Endothelial cell of umbilical vein (primary cell): ENCODE measurements around the gene MAP3K19.

Source experiments
- EZH2 ChIP-seq: IDR thresholded peaks from 2 replicates; pipeline ENCODE4 v1.6.1; 2012; ENCODE audit warnings: borderline replicate concordance, low read depth, mild to moderate bottlenecking, moderate library complexity, low read length, inconsistent platforms; ENCODE audit not compliant: severe bottlenecking
- GATA2 ChIP-seq: IDR thresholded peaks from 2 replicates; pipeline ENCODE4 v1.7.0; 2011; ENCODE audit warnings: low read depth, mild to moderate bottlenecking, moderate library complexity, mixed read lengths, low read length; ENCODE audit not compliant: insufficient read length, insufficient read depth
- JUN ChIP-seq: IDR thresholded peaks from 2 replicates; pipeline ENCODE4 v1.6.1; 2011; ENCODE audit warnings: borderline replicate concordance, low read depth; ENCODE audit not compliant: insufficient read length, insufficient read depth
- MYC ChIP-seq: IDR thresholded peaks from one replicate; pipeline ENCODE4 v1.6.1; 2011; ENCODE audit warnings: mild to moderate bottlenecking, low read depth, low read length
- POLR2A ChIP-seq: IDR thresholded peaks from 2 replicates; pipeline ENCODE4 v1.6.1; 2012; ENCODE audit warnings: low read depth, mild to moderate bottlenecking, control low read depth, low read length
- POLR2AphosphoS5 ChIP-seq: IDR thresholded peaks from 2 replicates; pipeline ENCODE4 v1.6.1; 2012; ENCODE audit warnings: low read depth, mild to moderate bottlenecking, control low read depth, low read length, moderate library complexity; ENCODE audit not compliant: insufficient read depth
- TF ChIP-seq, protein P1 (sequence below), 2 donors: IDR thresholded peaks; 1 replicate in 1 of 2; 2 replicates in 1 of 2; pipeline ENCODE4 v1.5.1; 2011; ENCODE audit warnings: low read length in 2 of 2, mild to moderate bottlenecking in 2 of 2, moderate library complexity in 2 of 2, control low read depth in 1 of 2, inconsistent platforms in 1 of 2, low read depth in 1 of 2; ENCODE audit not compliant: insufficient read depth in 1 of 2; ENCODE audit errors: extremely low read depth in 1 of 2
- TF ChIP-seq, protein P2 (sequence below): IDR thresholded peaks from 2 replicates; pipeline ENCODE4 v1.6.1; 2011; ENCODE audit not compliant: insufficient read depth, insufficient read length

DNA sequence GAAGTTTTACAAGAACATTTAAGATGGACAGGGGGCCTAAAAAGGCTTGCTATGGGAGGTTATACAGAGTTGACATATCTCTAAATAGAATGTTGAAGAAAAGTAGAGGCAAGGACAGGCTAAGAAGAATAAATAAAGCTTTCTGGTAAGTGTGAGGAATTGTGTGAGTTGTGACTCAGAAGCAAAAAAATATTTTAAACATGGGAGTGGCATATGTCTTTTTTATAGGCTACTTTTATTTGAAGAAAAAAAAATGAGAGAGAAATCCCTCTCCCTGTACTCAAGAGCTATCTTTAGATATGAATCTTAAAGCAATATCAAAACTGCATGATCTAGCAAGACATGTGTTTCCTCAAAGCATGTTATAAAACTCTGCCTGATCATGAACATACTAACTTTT lies 45.9 kb upstream of the MAP3K19 start:
- TF ChIP-seq, protein P1, sequence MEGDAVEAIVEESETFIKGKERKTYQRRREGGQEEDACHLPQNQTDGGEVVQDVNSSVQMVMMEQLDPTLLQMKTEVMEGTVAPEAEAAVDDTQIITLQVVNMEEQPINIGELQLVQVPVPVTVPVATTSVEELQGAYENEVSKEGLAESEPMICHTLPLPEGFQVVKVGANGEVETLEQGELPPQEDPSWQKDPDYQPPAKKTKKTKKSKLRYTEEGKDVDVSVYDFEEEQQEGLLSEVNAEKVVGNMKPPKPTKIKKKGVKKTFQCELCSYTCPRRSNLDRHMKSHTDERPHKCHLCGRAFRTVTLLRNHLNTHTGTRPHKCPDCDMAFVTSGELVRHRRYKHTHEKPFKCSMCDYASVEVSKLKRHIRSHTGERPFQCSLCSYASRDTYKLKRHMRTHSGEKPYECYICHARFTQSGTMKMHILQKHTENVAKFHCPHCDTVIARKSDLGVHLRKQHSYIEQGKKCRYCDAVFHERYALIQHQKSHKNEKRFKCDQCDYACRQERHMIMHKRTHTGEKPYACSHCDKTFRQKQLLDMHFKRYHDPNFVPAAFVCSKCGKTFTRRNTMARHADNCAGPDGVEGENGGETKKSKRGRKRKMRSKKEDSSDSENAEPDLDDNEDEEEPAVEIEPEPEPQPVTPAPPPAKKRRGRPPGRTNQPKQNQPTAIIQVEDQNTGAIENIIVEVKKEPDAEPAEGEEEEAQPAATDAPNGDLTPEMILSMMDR (IDR thresholded peaks at IDR 0.05; ENCODE audit: extremely low read depth in 1 of 2, insufficient read depth in 1 of 2, low read depth in 1 of 2, low read length in 2 of 2), result no peak
- no peak for TF ChIP-seq POLR2AphosphoS5
- TF ChIP-seq, protein P2, sequence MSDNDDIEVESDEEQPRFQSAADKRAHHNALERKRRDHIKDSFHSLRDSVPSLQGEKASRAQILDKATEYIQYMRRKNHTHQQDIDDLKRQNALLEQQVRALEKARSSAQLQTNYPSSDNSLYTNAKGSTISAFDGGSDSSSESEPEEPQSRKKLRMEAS, result no peak
- no peak for TF ChIP-seq POLR2A
- TF ChIP-seq EZH2, result no peak
- no peak for TF ChIP-seq JUN
- TF ChIP-seq MYC, result no peak
- no peak for TF ChIP-seq GATA2
